A549 (cell line): ENCODE results near the gene RPLP2.

Source experiments
- ATOH8 ChIP-seq: fragments of 250-450 bp; sonication (Bioruptor Pico); IDR thresholded peaks from 2 replicates; pipeline ENCODE4 v1.5.0; 2020; ENCODE audit warnings: low read depth, mild to moderate bottlenecking, moderate library complexity
- CTCF ChIP-seq: fragments of >200 bp; sonication (Bioruptor Twin); formaldehyde crosslinking; IDR thresholded peaks from 3 replicates; pipeline ENCODE4 v1.5.1; 2016
- EHMT2 ChIP-seq: fragments of 200-600 bp; sonication (generic); IDR thresholded peaks from 2 replicates; pipeline ENCODE4 v1.6.1; 2016; ENCODE audit warnings: antibody characterized with exemption, low read depth, mild to moderate bottlenecking, moderate library complexity
- JUN ChIP-seq, 2 experiments: fragments of >200 bp; sonication (Bioruptor Twin); formaldehyde crosslinking; IDR thresholded peaks; 2 replicates in 1 of 2; 3 replicates in 1 of 2; pipeline ENCODE4 v1.6.1; 2016 to 2017
- NFE2L2 ChIP-seq: fragments of 150-350 bp; conservative IDR thresholded peaks from 2 replicates; pipeline ENCODE4 v1.6.1; 2014; ENCODE audit warnings: low read length
- POLR2A ChIP-seq: IDR thresholded peaks from 2 replicates; pipeline ENCODE4 v1.6.1; 2012; ENCODE audit warnings: mild to moderate bottlenecking, low read length
- ZNF302 ChIP-seq: fragments of 250-450 bp; sonication (Bioruptor Pico); IDR thresholded peaks from 2 replicates; pipeline ENCODE4 v1.9.0; 2021; ENCODE audit warnings: inconsistent platforms, mild to moderate bottlenecking, moderate library complexity

GRCh38 chr11:843086-843734, 33.4 kb downstream of the RPLP2 start:
- TF ChIP-seq EHMT2 (no peak), NFE2L2 (no peak), POLR2A (no peak), ZNF302 (CRISPR knock-in tag) (no peak), CTCF (no peak), ATOH8 (no peak), JUN (IDR thresholded peaks at IDR 0.05) (no peak)
